GM12892 (cell line): ENCODE results near the gene PRKAG2.

ENCODE experiments used
- POLR2A ChIP-seq: IDR thresholded peaks from 2 replicates; pipeline ENCODE4 v1.6.1; 2011; ENCODE audit warnings: low read depth, low read length, control low read depth
- POLR2AphosphoS5 ChIP-seq: IDR thresholded peaks from 2 replicates; pipeline ENCODE4 v1.6.1; 2011; ENCODE audit warnings: low read depth, low read length, control low read depth
- TAF1 ChIP-seq: IDR thresholded peaks from 2 replicates; pipeline ENCODE4 v1.6.1; 2011; ENCODE audit warnings: low read depth, mild to moderate bottlenecking, control low read depth, low read length, borderline replicate concordance

- no peak for TF ChIP-seq POLR2AphosphoS5
- TF ChIP-seq POLR2A = no peak
- no peak for TF ChIP-seq TAF1
These were observed 6.9 kb upstream of the PRKAG2 start for GRCh38 chr7:151883857-151884256.
